Hepatocyte (in vitro differentiated cells): Measurements from ENCODE around the gene BAG3.

Experiments used
- CTCF ChIP-seq: fragments of 200-600 bp; sonication (generic); IDR thresholded peaks from 2 replicates; pipeline ENCODE4 v1.5.1; 2016; ENCODE audit warnings: antibody characterized with exemption, mild to moderate bottlenecking; ENCODE audit not compliant: poor library complexity
- EZH2 ChIP-seq: fragments of 200-600 bp; sonication (generic); IDR thresholded peaks from 2 replicates; pipeline ENCODE4 v1.6.1; 2016; ENCODE audit warnings: antibody characterized with exemption, mild to moderate bottlenecking, borderline replicate concordance

GRCh38 chr10:119702583-119702982 lies 51.4 kb downstream of the BAG3 start:
- TF ChIP-seq CTCF (no peak), EZH2 (no peak)
